ENCODE results near the gene ARRB1. TPM values are rescaled to one million over a fixed set of nuclear protein-coding genes. Genes with fewer than 3 reads are reported as not detected.
A peak's percentile ranks its signal among the peaks of the same experiment; 100 is the strongest.

Gene ARRB1
- total RNA-seq, 1 donor from 2014 or later: 16.6 TPM

- no peak for TF ChIP-seq CTCF (IDR thresholded peaks at IDR 0.05)
- Mint-ChIP-seq H3K36me3 (ENCODE audit: low read depth) (no peaks in the 10 kb centered on the region), H3K4me3 (ENCODE audit: unreplicated experiment) (no peak overlapping the region), H3K27ac (ENCODE audit: unreplicated experiment) (no peak overlapping the region), H3K27me3 (ENCODE audit: low read depth) (no peaks in the 10 kb centered on the region), H3K9me3 (ENCODE audit: low read depth) (peaks cover 3% of the 10 kb centered on the region), H3K4me1 (ENCODE audit: low read depth) (peaks cover 39% of the 10 kb centered on the region)
- no peak for DNase-seq (ENCODE audit: low spot score)
Observed at GRCh38 chr11:75315439-75315805, 36.0 kb downstream of the ARRB1 start.

- peaks cover 34% of the 10 kb centered on the region for H3K4me1 Mint-ChIP-seq (ENCODE audit: low read depth)
- H3K36me3 Mint-ChIP-seq (ENCODE audit: low read depth): no peaks in the 10 kb centered on the region
- H3K9me3 Mint-ChIP-seq (ENCODE audit: low read depth): peaks cover 3% of the 10 kb centered on the region
- no peak overlapping the region for H3K27ac Mint-ChIP-seq (ENCODE audit: unreplicated experiment)
- no peak overlapping the region for H3K4me3 Mint-ChIP-seq (ENCODE audit: unreplicated experiment)
- no peaks in the 10 kb centered on the region for H3K27me3 Mint-ChIP-seq (ENCODE audit: low read depth)
- TF ChIP-seq CTCF (IDR thresholded peaks at IDR 0.05): no peak
- DNase-seq (ENCODE audit: low spot score): no peak
Observed at GRCh38 chr11:75314771-75315438, 36.6 kb downstream of the ARRB1 start.

GRCh38 chr11:75313513-75314272 lies 37.8 kb downstream of the ARRB1 start:
- Mint-ChIP-seq H3K36me3 (ENCODE audit: low read depth) (no peaks in the 10 kb centered on the region), H3K4me3 (ENCODE audit: unreplicated experiment) (no peak overlapping the region), H3K4me1 (ENCODE audit: low read depth) (peaks cover 27% of the 10 kb centered on the region), H3K27me3 (ENCODE audit: low read depth) (no peaks in the 10 kb centered on the region), H3K27ac (ENCODE audit: unreplicated experiment) (peak overlapping the region; percentile 86), H3K9me3 (ENCODE audit: low read depth) (peaks cover 3% of the 10 kb centered on the region)
- TF ChIP-seq CTCF (IDR thresholded peaks at IDR 0.05): no peak
- no peak for DNase-seq (ENCODE audit: low spot score)

- Mint-ChIP-seq H3K4me3 (ENCODE audit: unreplicated experiment) (no peak overlapping the region), H3K9me3 (ENCODE audit: low read depth) (peaks cover 3% of the 10 kb centered on the region), H3K4me1 (ENCODE audit: low read depth) (peaks cover 27% of the 10 kb centered on the region), H3K27ac (ENCODE audit: unreplicated experiment) (peak overlapping the region; percentile 79), H3K27me3 (ENCODE audit: low read depth) (no peaks in the 10 kb centered on the region), H3K36me3 (ENCODE audit: low read depth) (no peaks in the 10 kb centered on the region)
- DNase-seq (ENCODE audit: low spot score): no peak
- no peak for TF ChIP-seq CTCF (IDR thresholded peaks at IDR 0.05)
Observed at GRCh38 chr11:75312346-75312745, 39.1 kb downstream of the ARRB1 start.

- no peaks in the 10 kb centered on the region for H3K36me3 Mint-ChIP-seq (ENCODE audit: low read depth)
- peak overlapping the region; percentile 12 for H3K4me3 Mint-ChIP-seq (ENCODE audit: unreplicated experiment)
- H3K27me3 Mint-ChIP-seq (ENCODE audit: low read depth): no peaks in the 10 kb centered on the region
- H3K27ac Mint-ChIP-seq (ENCODE audit: unreplicated experiment): peak overlapping the region; percentile 79
- DNase-seq (ENCODE audit: low spot score): no peak
- H3K4me1 Mint-ChIP-seq (ENCODE audit: low read depth): peaks cover 27% of the 10 kb centered on the region
- no peak for TF ChIP-seq CTCF (IDR thresholded peaks at IDR 0.05)
- peaks cover 3% of the 10 kb centered on the region for H3K9me3 Mint-ChIP-seq (ENCODE audit: low read depth)
Observed at GRCh38 chr11:75311858-75312288, 39.6 kb downstream of the ARRB1 start.
